NCI-H2171 treated with DMSO at 0.1 percent for 48 hours (cell line): Measurements from ENCODE around the gene CFAP92.

ENCODE experiments used
- DNase-seq: peaks from one replicate; lab custom pipeline; 2025; lab: John Stamatoyannopoulos, UW

CFAP92 gene

DNA sequence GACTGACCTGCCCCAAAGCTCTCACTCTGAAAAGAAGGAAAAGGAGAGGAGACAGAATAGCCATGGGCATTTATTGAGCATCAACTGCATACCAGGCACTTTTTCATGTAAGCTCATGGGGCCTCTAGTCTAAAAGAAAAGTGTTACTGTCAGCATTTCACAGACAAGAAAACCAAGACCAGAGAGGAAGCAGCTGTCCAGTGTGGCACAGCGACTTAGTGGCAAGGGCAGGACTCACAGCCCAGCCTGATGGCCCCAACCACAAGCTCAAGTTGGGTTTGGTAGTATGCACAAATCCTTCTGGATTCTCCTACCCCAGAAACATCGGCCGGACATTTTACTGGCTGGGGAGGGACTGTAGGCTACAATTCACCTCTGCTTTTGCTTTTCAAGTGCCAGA, 13.0 kb upstream of the CFAP92 start:
- DNase-seq: no peak

DNA sequence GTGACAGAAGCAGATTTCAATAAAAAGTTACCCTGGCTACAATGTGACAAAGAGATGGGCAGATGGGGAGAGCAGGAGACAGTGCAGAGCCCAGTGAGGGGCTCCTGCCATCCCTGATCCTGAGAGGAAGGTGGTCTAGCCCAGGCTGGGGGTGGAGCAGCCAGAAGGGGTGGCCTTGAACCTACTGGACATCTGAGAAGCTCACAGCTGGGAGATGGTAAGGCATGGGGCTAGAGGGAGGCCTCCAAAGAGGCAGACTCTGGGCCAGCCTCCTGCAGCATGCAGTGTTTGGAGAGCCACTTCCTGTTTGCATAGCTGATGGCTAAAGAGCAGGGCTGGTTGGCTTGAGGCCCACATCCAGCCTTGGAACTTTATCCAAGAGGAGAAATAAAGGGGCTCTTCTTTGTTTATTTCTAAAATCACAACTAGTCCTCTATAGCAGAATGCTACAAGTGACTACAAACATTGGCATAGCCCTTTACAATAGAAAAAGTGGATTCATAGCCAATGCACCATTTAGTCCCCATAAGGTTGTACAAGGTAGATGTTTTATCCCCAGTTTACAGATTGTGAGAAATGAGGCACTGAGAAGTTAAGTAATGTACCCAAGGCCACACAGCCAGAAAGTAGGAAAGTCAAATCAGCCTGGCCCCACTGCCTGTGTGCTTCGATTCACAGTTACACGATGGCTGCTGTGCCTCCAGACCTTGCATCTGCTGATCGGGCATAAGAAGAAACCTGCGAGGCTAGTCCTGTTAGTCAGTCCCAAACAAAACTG, 11.8 kb upstream of the CFAP92 start:
- DNase-seq: no peak

DNA sequence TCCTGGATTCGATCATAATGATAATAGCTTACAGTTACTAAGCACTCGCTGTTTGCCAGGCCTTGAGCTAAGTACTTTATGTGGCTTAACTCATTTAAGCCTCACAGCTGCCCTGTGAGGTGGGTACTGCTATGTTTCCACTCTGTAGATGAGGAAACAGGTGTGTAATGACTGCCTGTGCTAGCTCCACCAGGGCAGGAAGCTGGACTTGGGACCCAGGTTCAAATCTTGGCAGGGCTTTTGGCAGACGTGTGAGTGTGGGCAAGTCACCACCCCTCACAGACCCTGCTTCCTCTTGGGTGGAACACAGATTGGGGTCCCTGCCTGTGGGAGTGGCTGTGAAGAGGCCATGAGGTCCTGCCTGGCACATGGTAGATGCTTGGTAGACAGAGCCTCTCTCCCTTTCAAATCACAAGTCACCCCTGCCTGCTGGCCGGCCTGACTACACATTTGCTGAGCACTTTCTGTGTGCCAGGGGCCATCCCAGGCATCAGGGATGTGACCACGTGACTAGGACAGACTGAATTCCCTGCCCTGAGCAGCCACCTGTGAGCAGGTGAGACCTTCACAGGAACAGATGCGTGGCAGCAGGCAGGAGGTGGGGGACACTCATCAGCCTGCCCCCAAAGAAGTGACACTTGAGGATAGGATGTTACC, 10.9 kb upstream of the CFAP92 start:
- peak; percentile 50 for DNase-seq

DNA sequence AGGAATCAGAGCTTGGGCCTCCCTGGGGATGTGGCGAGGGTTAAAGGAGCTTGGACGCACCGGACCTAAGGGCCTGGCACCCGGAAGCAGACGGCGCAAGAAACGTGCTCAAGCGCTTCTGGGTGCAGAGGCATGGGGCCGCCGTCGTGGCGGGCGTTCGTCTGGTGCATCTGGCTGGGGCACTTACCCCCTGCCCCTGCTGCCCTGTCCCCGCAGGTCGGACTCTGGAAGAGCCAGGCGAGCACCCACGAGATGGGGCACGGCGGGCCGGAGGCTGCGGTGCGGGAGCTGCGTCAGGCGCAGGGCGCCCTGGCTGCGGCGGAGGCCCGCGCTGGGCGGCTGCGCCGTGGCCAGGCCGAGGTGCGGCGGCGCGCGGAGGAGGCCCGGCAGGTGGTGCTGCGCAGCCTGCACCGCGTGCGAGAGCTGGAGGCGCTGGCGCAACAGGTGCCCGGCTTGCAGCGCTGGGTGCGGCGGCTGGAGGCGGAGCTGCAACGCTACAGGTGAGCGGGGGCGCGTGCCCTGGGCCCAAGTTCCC, 9.8 kb upstream of the CFAP92 start:
- DNase-seq: peak; percentile 59

DNA sequence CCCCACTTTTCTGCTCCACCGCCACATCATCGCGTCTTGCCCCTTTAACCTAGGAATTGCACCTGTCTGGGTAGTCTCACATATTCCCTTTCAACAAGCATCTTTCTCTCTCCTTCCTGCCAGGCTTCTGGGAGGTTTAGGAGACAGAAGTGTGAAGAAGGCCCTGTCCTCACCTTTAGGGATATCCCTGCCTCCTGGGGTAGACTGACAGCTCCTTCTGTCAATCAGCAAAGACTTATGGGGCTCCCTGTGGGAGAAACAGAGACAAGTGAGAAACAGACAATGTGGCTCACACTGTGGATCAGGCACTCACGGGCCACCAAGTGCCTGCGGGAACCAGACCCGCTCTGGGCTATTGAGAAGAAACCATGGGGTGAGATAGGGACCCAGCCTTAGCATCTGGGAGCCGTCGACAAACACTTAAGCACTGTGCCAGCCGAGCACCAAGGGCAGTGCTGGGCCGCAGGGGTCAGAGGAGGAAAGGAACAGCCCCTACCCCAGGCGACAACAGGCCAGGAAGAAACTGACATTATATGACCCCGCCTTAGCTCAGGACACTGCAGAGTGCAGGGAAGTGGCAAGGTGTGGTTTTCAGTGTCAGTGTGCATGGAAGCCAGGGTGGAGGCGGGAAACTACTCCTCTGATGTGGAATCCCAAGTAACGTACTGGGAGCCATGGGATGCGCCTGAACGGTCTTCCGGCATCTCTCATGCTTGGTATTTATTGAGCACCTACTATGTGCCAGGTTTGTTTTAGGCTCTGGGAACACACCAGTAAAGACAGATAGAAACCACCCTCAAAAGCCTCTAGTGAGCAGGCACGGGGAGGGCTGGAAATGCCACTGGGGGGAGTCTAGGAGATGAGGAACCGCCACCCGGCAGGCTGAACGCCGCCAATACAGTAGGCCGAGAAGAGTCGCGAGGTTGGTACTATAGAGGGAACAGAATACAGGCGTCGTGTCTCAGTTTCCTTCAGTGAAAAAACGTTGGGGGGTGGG, 9.0 kb upstream of the CFAP92 start:
- DNase-seq: no peak

DNA sequence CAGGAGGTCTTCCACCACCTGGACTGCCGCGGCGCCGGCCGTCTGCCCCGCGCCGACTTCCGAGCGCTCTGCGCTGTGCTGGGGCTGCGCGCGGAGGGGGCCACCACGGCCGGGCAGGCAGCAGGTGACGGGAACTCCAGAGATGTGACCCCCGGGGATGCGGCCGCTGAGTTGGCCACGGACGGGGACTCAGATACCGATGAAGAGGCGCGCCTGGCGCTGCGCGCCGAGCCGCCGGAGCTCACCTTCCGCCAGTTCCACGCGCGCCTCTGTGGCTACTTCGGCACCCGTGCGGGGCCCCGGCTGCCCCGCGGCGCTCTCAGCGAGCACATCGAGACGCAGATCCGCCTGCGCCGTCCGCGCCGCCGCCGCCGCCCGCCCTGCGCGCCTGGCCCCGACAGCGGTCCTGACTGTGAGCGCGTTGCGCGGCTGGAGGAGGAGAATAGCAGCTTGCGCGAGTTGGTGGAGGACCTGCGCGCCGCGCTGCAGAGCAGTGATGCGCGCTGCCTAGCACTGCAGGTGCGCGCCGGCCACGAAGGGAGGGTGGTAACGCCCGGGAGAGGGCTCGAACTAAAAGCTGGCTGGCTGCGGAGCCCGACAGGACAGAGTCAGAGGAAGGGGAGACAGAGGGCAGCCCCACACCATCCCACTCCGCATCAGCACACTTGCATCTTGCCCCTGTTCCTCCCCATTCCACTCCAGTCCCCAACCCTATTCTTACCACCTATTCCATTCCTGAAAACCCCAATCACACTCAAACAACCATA, 8.1 kb upstream of the CFAP92 start:
- DNase-seq: peak; percentile 21

DNA sequence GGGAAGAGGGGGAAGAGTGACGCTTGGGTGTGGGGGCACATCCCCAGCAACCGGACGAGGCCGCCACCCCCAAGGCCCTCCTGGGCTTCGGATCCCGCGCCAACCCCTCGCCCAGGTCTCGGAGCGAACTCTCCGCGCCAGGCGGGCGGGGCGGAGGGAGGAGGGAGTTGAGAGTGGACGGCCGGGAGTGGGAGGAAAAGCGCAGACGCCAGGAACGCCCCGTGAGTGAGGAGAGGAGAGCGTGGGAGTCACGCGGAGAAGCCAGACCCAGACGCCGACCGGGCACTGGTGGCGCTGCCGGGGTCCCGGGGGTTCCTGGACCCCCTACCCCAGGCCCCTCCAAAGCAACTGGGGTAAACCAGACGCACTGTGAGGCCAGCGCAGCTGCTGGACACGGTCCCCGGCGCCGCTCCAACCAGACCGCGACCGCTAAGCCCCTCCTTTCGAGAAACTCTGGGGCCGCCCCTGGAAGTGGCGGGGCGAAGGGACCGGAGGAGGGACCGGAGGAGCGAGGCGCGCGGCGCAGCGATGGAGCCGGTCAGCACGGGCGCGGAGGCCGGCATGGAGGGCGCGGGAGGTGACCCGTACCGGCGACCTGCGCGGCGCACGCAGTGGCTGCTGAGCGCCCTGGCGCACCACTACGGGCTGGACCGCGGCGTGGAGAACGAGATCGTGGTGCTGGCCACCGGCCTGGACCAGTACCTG, 7.4 kb upstream of the CFAP92 start, which contains the start of gene EFCC1:
TSS of gene EFCC1 (plus strand) at position 204 of the 705 bp plus-strand sequence. CDS start at position 529, 325 bp downstream.
- no peak for DNase-seq

DNA sequence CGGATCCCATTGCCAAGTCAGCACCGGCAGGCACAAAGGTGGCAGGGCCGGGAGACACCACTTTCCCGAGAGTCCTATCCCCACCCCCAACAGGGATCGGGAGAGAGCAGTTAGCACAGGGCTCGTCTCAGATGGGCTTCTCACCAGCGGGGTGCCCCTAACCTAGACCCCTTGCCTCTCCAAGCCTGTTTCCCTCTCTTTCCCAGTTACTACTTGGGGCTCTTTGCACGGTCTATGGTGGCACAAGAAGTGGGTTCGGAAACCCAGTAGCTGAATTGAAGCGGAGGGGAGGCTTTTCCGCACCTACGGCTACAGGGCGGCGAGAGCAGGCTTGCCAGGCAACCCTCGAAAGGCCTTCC, 6.8 kb upstream of the CFAP92 start:
- no peak for DNase-seq

DNA sequence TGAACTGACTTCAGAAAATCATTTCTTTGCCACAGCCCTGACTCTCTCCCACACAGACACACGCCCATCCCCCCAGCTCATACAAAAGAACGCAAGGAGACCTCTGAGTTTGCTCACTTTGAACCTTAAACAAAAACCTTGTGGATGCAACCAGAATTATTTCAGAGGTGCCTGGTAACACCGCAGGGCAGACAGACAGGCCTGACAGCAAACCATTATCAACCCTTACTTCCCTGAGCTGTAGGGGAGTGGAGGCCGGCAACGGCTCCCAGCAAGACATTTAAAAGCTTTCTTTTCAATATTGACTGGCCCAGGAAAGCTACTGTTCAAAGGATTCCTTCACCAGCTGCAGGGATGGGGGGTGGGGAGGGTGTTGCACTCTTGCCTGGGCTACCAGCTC, 5.2 kb upstream of the CFAP92 start:
- DNase-seq: no peak

DNA sequence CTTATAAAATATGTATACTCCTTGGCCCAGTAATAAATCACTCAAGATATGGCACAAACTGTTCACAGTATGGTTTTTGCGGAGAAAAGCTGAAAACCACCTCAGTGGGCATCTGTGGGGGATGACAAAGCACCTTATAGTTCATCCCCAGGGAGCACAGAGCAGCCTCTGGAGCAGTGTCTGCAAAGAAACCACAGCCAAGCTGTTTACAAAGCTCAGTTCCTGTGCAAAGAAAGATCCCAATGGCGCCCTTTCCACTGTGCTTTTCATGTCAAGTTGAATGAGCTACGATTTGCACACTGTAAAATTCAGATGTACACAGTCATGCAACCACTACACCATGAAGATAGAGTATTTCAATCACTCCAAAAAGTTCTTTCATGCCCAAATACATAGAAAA, 4.7 kb upstream of the CFAP92 start:
- peak; percentile 38 for DNase-seq

DNA sequence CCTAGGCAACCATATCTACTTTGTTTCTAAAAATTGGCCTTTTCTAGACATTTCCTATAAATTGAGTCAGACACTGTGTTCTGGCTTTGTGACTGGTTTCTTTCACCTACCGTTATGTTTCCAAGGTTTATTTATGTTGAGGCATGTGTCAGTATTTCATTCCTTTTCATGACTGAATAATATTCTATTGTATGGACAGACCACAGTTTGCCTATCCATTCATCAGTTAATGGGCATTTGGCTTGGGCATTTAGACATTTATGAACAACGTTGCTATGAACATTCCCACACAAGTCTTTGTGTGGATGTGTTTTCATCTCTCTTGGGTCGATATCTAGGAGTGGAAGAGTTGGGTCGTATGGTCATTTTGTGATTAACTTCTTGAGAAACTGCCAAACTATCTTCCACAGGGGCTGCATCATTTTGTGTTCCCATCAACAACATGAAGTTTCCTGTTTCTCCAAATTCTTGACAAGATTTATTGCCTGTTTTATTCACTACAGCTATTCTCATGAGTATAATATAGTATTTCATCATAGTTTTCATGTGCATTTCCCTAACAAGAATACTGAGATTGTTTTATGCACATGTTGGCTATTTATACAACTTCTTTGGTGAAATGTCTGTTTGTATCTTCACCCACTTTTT, 3.7 kb upstream of the CFAP92 start:
- no peak for DNase-seq

DNA sequence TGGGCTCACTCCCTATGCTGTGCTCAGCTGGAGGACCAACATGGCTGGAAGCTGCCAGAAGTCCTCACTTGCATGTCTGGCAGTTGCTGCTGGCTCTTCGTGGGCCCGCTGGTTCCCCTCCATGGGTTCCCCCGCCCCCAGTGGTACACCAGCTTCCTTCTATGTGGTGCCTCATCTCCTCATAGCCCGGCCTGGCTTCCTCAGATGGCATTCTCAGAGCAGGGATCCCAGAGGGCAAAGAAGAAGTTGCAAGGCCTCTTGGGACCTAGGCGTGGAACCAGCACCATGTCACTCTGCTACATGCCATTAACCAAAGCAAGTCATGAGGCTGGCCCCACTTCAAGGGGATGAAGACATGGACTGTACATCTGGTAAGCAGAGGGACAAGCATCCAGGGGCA, 2.9 kb upstream of the CFAP92 start:
- DNase-seq: no peak

DNA sequence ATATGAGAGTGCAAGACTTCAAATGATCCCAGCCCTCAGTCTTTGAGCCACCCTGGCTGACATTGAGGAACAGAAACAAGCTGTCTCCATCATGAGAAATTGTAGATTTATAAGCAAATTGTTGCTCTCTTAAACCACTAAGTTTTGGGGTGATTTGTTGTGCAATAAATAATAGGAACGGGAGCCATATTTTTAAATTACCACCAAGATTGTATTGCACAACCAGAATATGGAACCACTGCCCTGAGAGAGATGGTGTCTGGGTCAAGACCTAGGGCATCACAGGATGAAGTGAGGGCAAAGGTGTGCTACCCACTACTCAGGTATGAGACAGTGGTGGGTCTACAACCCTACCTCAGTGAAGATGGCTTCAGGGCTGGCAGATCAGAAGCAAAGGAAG, 2.3 kb upstream of the CFAP92 start:
- DNase-seq: no peak

DNA sequence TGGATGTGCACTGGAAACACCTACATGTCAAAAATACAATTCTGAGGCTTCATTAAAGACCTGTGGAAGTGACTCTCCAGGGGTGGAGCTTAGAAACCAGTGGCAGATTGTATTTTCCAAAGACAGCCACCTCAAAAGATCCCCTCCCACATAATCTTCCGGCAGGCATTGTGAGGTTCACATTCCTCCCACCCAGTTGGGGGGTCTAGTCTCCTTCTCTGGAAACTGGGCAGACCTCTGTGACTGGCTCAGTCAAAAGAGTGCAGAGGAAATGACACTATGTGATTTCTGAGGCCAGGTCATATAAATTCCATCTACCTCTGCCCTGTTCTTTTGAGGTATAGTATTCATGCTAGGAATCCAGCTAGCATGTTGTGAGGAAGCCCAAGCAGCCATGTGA, 1.9 kb upstream of the CFAP92 start:
- no peak for DNase-seq

DNA sequence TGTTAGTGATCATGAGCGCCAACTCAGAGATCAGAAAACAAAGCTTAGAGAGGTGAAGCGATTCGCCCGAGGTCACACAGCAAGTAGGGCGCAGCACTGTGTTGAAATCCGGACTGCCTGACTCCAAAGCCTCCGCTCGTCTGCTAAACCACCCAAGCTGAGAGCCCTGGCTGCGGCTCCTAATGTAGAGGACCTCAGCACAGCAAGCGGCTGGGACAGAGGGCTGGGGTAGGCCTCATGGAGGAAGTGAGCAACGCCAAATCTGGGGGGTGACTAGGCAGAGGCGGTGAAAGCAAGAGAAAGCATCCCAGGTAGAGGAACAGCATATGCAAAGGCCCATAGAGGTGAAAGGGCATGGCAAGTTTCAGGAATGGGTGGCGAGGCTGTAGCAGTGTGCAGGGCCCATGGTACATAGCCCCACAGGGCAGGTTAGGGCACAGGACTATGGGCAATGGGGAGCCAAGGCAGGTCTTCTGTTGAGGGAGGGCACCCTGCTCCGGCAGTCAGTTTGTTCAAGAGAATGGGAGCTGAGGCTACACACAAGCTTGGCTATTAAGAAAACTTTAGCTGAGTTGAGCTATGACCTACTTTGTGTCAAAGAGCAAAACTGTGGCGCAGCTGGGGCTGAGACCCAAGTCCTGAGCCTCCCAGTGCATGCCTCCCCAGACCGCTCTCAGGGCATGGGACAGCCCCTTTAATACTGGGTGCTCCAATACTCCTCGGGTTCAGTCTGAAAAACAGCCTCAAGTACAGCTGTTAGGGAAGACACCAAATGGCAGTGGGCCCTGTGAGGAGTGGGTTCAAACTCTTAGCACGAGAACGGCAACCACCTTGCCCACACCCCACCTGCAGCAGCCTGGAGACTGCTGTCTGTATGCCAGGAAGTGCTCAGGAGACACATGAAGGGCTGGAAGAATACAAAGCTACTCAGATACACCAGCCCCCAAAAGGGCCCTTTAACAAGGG, 988 bp upstream of the CFAP92 start:
- no peak for DNase-seq

DNA sequence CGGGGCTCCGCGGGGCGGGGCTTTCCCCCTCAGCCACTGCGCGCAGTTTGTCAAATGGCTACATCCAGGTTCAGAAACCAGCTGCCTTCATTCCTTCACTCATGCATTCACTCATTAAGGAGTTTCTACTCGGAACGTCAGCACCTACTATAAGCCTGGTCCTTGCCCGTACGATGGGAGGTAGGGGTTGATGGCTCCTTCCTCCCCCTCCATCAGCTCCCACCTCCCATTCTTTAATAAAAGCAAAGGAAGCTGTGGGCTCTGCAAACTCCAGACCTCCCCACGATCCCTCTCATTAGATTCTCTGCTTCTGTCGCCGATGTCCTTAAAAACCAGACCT, 267 bp upstream of the CFAP92 start:
- DNase-seq: no peak

DNA sequence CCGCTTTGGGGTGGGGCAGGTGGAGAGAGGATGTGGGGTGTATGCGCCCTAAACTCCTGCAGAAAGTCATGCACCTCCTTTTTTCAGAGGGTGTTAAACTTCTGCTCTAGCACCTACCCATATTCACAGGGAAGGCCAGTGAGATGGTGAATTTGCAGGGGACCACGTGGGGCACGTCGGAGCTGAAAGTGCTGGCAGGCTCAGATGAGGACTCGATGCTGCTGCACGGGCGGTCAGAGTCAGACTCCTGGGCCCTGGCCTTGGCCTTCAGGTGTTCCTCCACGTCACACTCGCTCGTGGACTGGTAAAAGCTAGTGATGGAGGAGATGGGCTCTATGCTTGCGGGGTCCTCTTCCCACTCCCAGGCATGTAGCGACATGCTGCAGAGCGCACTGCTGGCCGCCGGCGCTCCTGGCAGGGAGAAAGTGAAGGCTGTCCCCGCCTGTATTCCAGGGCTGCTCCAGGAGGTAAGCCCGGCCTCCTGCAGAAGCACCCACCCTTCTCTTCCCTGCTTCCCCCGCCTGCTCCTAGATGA, 883 bp downstream of the CFAP92 start:
- DNase-seq: no peak

DNA sequence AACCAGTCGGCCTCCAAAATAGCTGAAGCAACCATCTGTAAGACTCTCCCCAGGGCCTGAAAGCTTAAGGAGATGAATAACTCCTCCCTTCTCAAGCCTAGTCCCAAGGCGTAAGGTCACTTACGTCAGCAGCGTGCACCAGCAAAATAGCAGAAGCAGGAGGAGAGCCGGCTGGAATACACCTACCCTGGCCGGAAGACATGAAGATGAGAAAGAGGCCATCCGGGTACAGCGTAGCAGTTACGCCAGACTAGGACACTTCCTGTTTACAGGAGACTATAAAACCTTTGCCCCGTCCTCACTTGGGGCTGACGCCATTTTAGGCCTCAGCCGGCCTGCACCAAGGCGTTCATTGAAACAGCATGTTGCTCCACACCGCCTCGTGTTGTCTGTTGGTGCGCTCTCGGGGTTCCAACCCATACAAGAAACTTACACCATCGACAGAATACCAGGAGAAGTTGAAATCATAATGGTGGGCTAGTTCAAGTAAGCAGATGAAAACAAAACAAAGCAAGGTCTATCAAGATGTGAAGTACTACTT, 2.5 kb downstream of the CFAP92 start:
- no peak for DNase-seq

DNA sequence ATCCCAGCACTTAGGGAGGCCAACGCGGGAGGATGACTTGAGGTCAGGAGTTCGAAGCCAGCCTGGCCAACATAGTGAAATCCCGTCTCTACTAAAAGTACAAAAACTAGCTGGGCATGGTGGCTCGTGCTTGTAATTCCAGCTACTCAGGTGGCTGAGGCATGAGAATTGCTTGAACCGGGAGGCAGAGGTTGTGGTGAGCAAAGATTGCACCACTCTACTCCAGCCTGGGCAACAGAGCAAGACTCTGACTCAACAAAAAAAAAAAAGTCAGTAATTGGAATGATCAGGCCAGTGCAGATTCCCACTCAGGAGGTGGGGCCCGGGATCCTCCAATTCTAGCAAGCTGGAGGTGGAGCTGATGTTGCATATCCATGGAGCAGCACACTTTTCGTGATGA, 5.6 kb downstream of the CFAP92 start:
- DNase-seq: no peak
